Measurements from ENCODE around the gene PSMC5.
A peak's percentile ranks its signal among the peaks of the same experiment; 100 is the strongest.

Gene PSMC5

GRCh38 chr17:63845509-63845908, 18.3 kb downstream of the PSMC5 start:
- no peak overlapping the region for H3K27ac ChIP-seq (ENCODE audit: low read depth, low read length, poor library complexity, severe bottlenecking)
- no peaks in the 10 kb centered on the region for H4K20me1 ChIP-seq (ENCODE audit: insufficient read depth, low read length)
- H3K27me3 ChIP-seq (ENCODE audit: insufficient read depth, low read length), result 0 out of 2 replicates have a peak, but pooled peaks cover 7% of the 10 kb centered on the region
- no peaks in the 10 kb centered on the region for H3K9me2 ChIP-seq (ENCODE audit: low read depth, low read length)
- peaks cover 17% of the 10 kb centered on the region for H3K79me2 ChIP-seq (ENCODE audit: insufficient read depth, low read length)
- 0 out of 2 replicates have a peak, but pooled peaks cover 6% of the 10 kb centered on the region for H3F3A ChIP-seq (ENCODE audit: insufficient read depth, low read length)
- no peak overlapping the region for H3K4me2 ChIP-seq (ENCODE audit: low read length)
- TF ChIP-seq, protein P1, sequence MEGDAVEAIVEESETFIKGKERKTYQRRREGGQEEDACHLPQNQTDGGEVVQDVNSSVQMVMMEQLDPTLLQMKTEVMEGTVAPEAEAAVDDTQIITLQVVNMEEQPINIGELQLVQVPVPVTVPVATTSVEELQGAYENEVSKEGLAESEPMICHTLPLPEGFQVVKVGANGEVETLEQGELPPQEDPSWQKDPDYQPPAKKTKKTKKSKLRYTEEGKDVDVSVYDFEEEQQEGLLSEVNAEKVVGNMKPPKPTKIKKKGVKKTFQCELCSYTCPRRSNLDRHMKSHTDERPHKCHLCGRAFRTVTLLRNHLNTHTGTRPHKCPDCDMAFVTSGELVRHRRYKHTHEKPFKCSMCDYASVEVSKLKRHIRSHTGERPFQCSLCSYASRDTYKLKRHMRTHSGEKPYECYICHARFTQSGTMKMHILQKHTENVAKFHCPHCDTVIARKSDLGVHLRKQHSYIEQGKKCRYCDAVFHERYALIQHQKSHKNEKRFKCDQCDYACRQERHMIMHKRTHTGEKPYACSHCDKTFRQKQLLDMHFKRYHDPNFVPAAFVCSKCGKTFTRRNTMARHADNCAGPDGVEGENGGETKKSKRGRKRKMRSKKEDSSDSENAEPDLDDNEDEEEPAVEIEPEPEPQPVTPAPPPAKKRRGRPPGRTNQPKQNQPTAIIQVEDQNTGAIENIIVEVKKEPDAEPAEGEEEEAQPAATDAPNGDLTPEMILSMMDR (IDR thresholded peaks at IDR 0.05; ENCODE audit: low read length), result no peak
- TF ChIP-seq EZH2 (IDR thresholded peaks at IDR 0.05; ENCODE audit: borderline replicate concordance, low read length), result no peak
- H3K36me3 ChIP-seq (ENCODE audit: insufficient read depth, low read length), result no peaks in the 10 kb centered on the region; the same call in 1 of the 2 replicates
- no peak overlapping the region for H3K9ac ChIP-seq (ENCODE audit: low read length)
- H3K4me1 ChIP-seq (ENCODE audit: insufficient read depth, low read length, severe bottlenecking), result peaks cover 26% of the 10 kb centered on the region
- H3K4me3 ChIP-seq (ENCODE audit: low read depth, low read length, poor library complexity, severe bottlenecking), result no peak overlapping the region
- no peak overlapping the region for H2AFZ ChIP-seq (ENCODE audit: low read length)
- no peaks in the 10 kb centered on the region for H3K9me3 ChIP-seq (ENCODE audit: low read length)

DNA sequence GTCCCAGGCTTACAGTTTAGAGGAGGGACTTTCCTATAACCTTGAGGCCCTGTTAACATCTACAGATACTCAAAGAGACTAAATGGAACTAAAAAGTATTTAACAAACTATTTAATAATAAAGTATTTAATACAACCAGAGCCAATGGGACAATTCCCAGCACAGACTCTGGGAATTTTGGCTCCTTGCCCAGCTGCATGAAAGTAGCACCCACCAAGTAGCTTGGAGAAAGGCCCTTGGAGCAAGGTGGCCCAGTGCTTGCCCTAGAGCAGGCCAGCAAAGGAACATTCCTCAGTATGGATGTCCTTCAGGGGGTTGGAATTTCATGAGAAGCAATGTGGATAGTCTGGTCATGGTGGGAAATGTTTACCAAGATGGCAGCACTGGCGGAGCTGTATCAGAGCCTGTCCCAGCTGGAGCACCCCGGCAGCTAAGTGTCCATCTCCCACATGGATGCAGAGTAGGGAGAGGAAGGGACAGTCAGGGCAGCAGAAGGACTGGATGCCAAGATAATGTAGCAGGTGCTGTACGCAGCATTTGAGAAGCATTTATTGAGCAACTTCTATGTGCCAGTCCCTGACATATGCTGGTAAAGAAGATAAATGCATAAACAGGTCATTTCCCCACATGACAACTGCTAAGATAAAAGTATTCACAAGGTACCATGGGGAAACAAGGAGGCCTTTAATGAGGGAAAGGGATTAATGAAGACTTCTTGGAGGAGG, 20.5 kb downstream of the PSMC5 start:
- TF ChIP-seq, protein P1 (IDR thresholded peaks at IDR 0.05; ENCODE audit: low read length), result no peak
- TF ChIP-seq EZH2 (IDR thresholded peaks at IDR 0.05; ENCODE audit: borderline replicate concordance, low read length), result no peak
- no peak overlapping the region for H3K9ac ChIP-seq (ENCODE audit: low read length)
- H3K27ac ChIP-seq (ENCODE audit: low read depth, low read length, poor library complexity, severe bottlenecking), result no peak overlapping the region
- 0 out of 2 replicates have a peak, but pooled peaks cover 6% of the 10 kb centered on the region for H3F3A ChIP-seq (ENCODE audit: insufficient read depth, low read length)
- no peak overlapping the region for H3K4me3 ChIP-seq (ENCODE audit: low read depth, low read length, poor library complexity, severe bottlenecking)
- H3K9me3 ChIP-seq (ENCODE audit: low read length), result no peaks in the 10 kb centered on the region
- H3K4me1 ChIP-seq (ENCODE audit: insufficient read depth, low read length, severe bottlenecking), result peaks cover 17% of the 10 kb centered on the region
- no peak overlapping the region for H2AFZ ChIP-seq (ENCODE audit: low read length)
- no peaks in the 10 kb centered on the region; the same call in 1 of the 2 replicates for H3K36me3 ChIP-seq (ENCODE audit: insufficient read depth, low read length)
- H3K4me2 ChIP-seq (ENCODE audit: low read length), result no peak overlapping the region
- H3K27me3 ChIP-seq (ENCODE audit: insufficient read depth, low read length), result 0 out of 2 replicates have a peak, but pooled peaks cover 7% of the 10 kb centered on the region
- no peaks in the 10 kb centered on the region for H3K79me2 ChIP-seq (ENCODE audit: insufficient read depth, low read length)
- no peaks in the 10 kb centered on the region for H3K9me2 ChIP-seq (ENCODE audit: low read depth, low read length)
- H4K20me1 ChIP-seq (ENCODE audit: insufficient read depth, low read length), result no peaks in the 10 kb centered on the region

DNA sequence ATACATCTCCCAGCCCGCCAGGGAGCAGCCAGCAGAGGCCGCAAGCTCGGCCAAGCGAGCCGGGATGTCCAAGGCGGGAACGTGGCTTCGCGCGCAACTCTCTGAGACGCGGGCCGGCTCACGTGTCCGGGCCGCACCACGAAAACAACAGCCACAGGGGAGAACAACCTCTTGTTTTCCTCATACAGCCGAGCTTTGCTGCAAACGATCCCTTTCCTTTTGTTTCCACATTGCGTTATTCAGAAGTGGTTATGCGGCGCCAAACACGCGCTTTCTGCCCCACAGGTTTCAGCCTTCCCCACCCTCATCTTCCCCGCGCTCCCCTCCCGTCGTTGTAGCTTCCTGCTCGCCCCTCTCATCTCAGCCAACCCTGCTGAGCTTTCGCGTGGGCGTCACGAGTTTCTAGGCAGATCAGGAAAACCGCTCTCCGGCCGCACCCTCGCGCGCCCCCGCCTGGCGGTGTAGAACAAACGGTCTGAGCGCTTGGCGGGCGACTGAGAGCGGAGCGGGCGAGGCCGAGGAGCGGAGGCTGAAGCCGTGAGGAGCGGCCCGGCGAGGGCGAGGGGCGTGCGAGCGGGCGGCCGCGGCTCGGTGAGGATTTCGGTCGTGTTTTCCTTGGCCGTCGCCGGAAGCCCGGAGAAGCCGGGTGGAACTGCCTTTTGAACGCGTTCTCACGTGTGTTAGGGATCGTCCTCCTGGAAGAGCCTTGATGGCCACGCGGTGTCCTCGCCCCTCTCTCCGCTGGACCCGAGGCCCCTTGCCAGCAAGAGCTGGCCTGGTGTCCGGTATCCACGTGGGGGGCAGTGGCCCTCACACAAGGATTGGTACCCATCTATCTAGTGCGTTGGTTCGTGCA, 21.8 kb downstream of the PSMC5 start:
- Histone ChIP-seq H4K20me1 (ENCODE audit: insufficient read depth, low read length) (no peaks in the 10 kb centered on the region), H3K9me3 (ENCODE audit: low read length) (no peaks in the 10 kb centered on the region), H2AFZ (ENCODE audit: low read length) (peak overlapping the region; percentile 81), H3K27me3 (ENCODE audit: insufficient read depth, low read length) (0 out of 2 replicates have a peak, but pooled peaks cover 7% of the 10 kb centered on the region), H3K36me3 (ENCODE audit: insufficient read depth, low read length) (no peaks in the 10 kb centered on the region; the same call in 1 of the 2 replicates), H3F3A (ENCODE audit: insufficient read depth, low read length) (0 out of 2 replicates have a peak, but pooled peaks cover under 1% of the 10 kb centered on the region), H3K79me2 (ENCODE audit: insufficient read depth, low read length) (no peaks in the 10 kb centered on the region), H3K4me1 (ENCODE audit: insufficient read depth, low read length, severe bottlenecking) (peaks cover 9% of the 10 kb centered on the region), H3K9ac (ENCODE audit: low read length) (no peak overlapping the region), H3K4me3 (ENCODE audit: low read depth, low read length, poor library complexity, severe bottlenecking) (peak overlapping the region; percentile 32), H3K27ac (ENCODE audit: low read depth, low read length, poor library complexity, severe bottlenecking) (no peak overlapping the region), H3K9me2 (ENCODE audit: low read depth, low read length) (no peaks in the 10 kb centered on the region), H3K4me2 (ENCODE audit: low read length) (peak overlapping the region; percentile 61)
- no peak for TF ChIP-seq EZH2 (IDR thresholded peaks at IDR 0.05; ENCODE audit: borderline replicate concordance, low read length)
- TF ChIP-seq, protein P1 (IDR thresholded peaks at IDR 0.05; ENCODE audit: low read length), result peak; percentile 60

All from OCI-LY1 (cell line).